Kidney tubule cell (primary cell): ENCODE results near the gene NAT16.
"Not testable (repeated sequence)": the region's sequence is repeated elsewhere in the genome, so short reads cannot be mapped to it uniquely, and the experiment has no call there.

Source experiments
- DNase-seq: peaks from one replicate; pipeline ENCODE4 v3.0.0-alpha.2; 2018; ENCODE audit warnings: low spot score

NAT16 gene

GRCh38 chr7:101125989-101126650 is 54.0 kb downstream of the NAT16 start:
- peak; percentile 92 for DNase-seq

- DNase-seq, result peak; percentile 57
Measured at GRCh38 chr7:101124376-101125056, 55.6 kb downstream of the NAT16 start.

GRCh38 chr7:101123703-101124068 is 56.4 kb downstream of the NAT16 start:
- DNase-seq, result no peak

GRCh38 chr7:101122933-101123702 is 57.0 kb downstream of the NAT16 start:
- DNase-seq, result no peak

GRCh38 chr7:101121991-101122932 is 57.8 kb downstream of the NAT16 start:
- DNase-seq, result peak; percentile 98

GRCh38 chr7:101121631-101121990 is 58.5 kb downstream of the NAT16 start:
- not testable (repeated sequence) for DNase-seq
